Psoas muscle (tissue), 8 donors: ENCODE data around the gene LPP. TPM values are rescaled to one million over a fixed set of nuclear protein-coding genes. Genes with fewer than 3 reads are reported as not detected.
A peak's percentile ranks its signal among the peaks of the same experiment; 100 is the strongest.

Experiments
- ATAC-seq, 4 donors: fragments of 200-7000 bp; cut with Tn5 transposase; one replicate each; pipeline ENCODE4 v1.9.1; 2020; ENCODE audit warnings: moderate library complexity in 3 of 4, mild to moderate bottlenecking in 2 of 4
- DNase-seq, 2 donors: peaks; one replicate each; pipeline ENCODE4 v3.0.0-alpha.2; 2020
- H3K27ac ChIP-seq: fragments of 200-600 bp; one replicate; pipeline ENCODE4 v1.8.0; 2022
- H3K27me3 ChIP-seq, 3 donors: fragments of 200-600 bp in 1 of 3; one replicate each; pipeline versions ENCODE4 v1.6.1 to v1.8.0; 2013 to 2022; ENCODE audit warnings: low read length in 2 of 3, mild to moderate bottlenecking in 2 of 3, moderate library complexity in 1 of 3; ENCODE audit not compliant: insufficient read depth in 3 of 3
- H3K36me3 ChIP-seq, 2 donors: fragments of 200-600 bp in 1 of 2; one replicate each; pipeline versions ENCODE4 v1.6.1 to v1.8.0; 2013 to 2022; ENCODE audit warnings: low read depth in 1 of 2, mild to moderate bottlenecking in 1 of 2, moderate library complexity in 1 of 2; ENCODE audit not compliant: insufficient read depth in 1 of 2
- H3K4me1 ChIP-seq: fragments of 200-600 bp; one replicate; pipeline ENCODE4 v1.8.0; 2022
- H3K4me3 ChIP-seq: fragments of 200-600 bp; one replicate; pipeline ENCODE4 v1.8.0; 2022; ENCODE audit warnings: mild to moderate bottlenecking
- H3K9me3 ChIP-seq: fragments of 200-600 bp; one replicate; pipeline ENCODE4 v1.8.0; 2022
- CTCF ChIP-seq: fragments of 200-600 bp; IDR thresholded peaks from one replicate; pipeline ENCODE4 v1.8.0; 2022; ENCODE audit warnings: antibody characterized with exemption
- WGBS, 3 donors: extraction: QIAGEN DNeasy Blood & Tissue Kit; methylation state at CpG; one replicate each; pipeline versions ENCODE4 v1.1.6 to v1.1.7; 2013; 5-methylcytosine and 5-hydroxymethylcytosine counted together
- intact Hi-C, 2 donors: fragments of 100-400 bp; cut with DNase I; formaldehyde crosslinking; loops; one replicate each; pipeline versions ENCODE4 v1.11.0 to v1.14.2; 2022
- polyA plus RNA-seq, 3 donors: library from polyadenylated mRNA; stranded (reverse); fragments of 200-250 nt; gene quantifications; one replicate each; pipeline ENCODE4 v1.2.3, GENCODE V29; 2013
- total RNA-seq, 4 donors: library from RNA; stranded (reverse); fragmentation: NEBNext Ultra II Directional in 2 of 4; extraction: Animal tissue kit (Norgen Biotek cat#: 25700) in 2 of 4; gene quantifications; one replicate each; pipeline versions ENCODE4 v1.2.1 to v1.2.4, GENCODE V29; 2021 to 2023
- donor health status: healthy with polysubstance abuse.
- donor health status: DM: no; HTN: no; CAD: no; lungs with moderate emphysema.
- donor health status: Bipolar disorder and iron deficiency.
- donor health status: healthy.
- donor health status: DM: yes; HTN: yes; CAD: no.
- donor health status: DM: no; HTN: no; CAD: no.
- donor health status: DM: no; HTN: no; CAD: no.
- donor health status: DM: yes; HTN: yes; CAD: no.

LPP gene
- total and polyA plus RNA-seq, 7 donors: 2.6 to 80.3 (median 42.8) TPM

- H3K4me1 ChIP-seq: peaks cover under 1% of the 10 kb centered on the region
- H3K36me3 ChIP-seq: no peaks in the 10 kb centered on the region
- H3K9me3 ChIP-seq: no peaks in the 10 kb centered on the region
- no peak for TF ChIP-seq CTCF
- H3K4me3 ChIP-seq: no peak overlapping the region
- 84% methylated on average over 6 of the region's 6 CpGs for WGBS, 3 donors
- ATAC-seq: no peak
- H3K27me3 ChIP-seq: no peaks in the 10 kb centered on the region
- intact Hi-C loops: no loop called here
- no peak for DNase-seq
- H3K27ac ChIP-seq: no peak overlapping the region
Measured at GRCh38 chr3:188453431-188454384, 299.8 kb downstream of the LPP start.

- 83 to 93% (median 86%) methylated on average over 4 of the region's 4 CpGs for WGBS, 3 donors
Measured at GRCh38 chr3:188455748-188456147, 301.8 kb downstream of the LPP start.

GRCh38 chr3:188458756-188459155 is 304.8 kb downstream of the LPP start:
- DNase-seq (no peak), ATAC-seq (no peak)
- H3K4me1 ChIP-seq: no peaks in the 10 kb centered on the region
- no peaks in the 10 kb centered on the region for H3K9me3 ChIP-seq
- TF ChIP-seq CTCF: no peak
- no peak overlapping the region for H3K27ac ChIP-seq
- WGBS, 3 donors: 40 to 94% (median 70%) methylated on average over 2 of the region's 2 CpGs
- intact Hi-C loops: no loop called here
- H3K36me3 ChIP-seq: no peaks in the 10 kb centered on the region
- H3K27me3 ChIP-seq: no peaks in the 10 kb centered on the region
- no peak overlapping the region for H3K4me3 ChIP-seq

More at GRCh38 chr3:188455748-188456147, 301.8 kb downstream of the LPP start:
- TF ChIP-seq CTCF: no peak
- Histone ChIP-seq H3K9me3 (no peaks in the 10 kb centered on the region), H3K4me3 (no peak overlapping the region), H3K27ac (no peak overlapping the region), H3K27me3 (no peaks in the 10 kb centered on the region), H3K4me1 (no peaks in the 10 kb centered on the region), H3K36me3 (no peaks in the 10 kb centered on the region)
- ATAC-seq (no peak), DNase-seq (no peak)
- intact Hi-C loops: no loop called here

GRCh38 chr3:188465311-188465710 is 311.4 kb downstream of the LPP start:
- H3K27me3 ChIP-seq: no peaks in the 10 kb centered on the region
- no peaks in the 10 kb centered on the region for H3K9me3 ChIP-seq
- WGBS, 3 donors: 58 to 76% (median 71%) methylated on average over 6 of the region's 6 CpGs
- H3K4me3 ChIP-seq: no peak overlapping the region
- TF ChIP-seq CTCF: no peak
- DNase-seq (no peak), ATAC-seq (peak in 2 of 4 donors; percentile 23 to 36)
- no peaks in the 10 kb centered on the region for H3K36me3 ChIP-seq
- intact Hi-C loops: loop anchor here in 1 of 2 donors (5.0 kb wide), 1 partner anchor 68 kb away; no protein-coding TSS in a partner anchor
- peaks cover 9% of the 10 kb centered on the region for H3K4me1 ChIP-seq
- no peak overlapping the region for H3K27ac ChIP-seq
